Right lobe of liver (tissue), 4 donors: ENCODE results near the gene NPLOC4.

ENCODE experiments used
- CTCF ChIP-seq, 4 donors: fragments of 200-600 bp in 3 of 4; fragments of 450-650 bp in 1 of 4; IDR thresholded peaks; one replicate each; pipeline versions ENCODE4 v1.5.1 to v1.8.0; 2016 to 2022; ENCODE audit warnings: antibody characterized with exemption in 4 of 4, mild to moderate bottlenecking in 2 of 4
- POLR2A ChIP-seq: fragments of 450-650 bp; IDR thresholded peaks from one replicate; pipeline ENCODE4 v1.6.1; 2017; ENCODE audit warnings: antibody characterized with exemption, mild to moderate bottlenecking
- donor health status: DM: no; HTN: no; CAD: no.
- donor health status: DM: no; HTN: no; CAD: no.
- donor health status: DM: no; HTN: yes; CAD: no.

GRCh38 chr17:81685108-81685507, 48.2 kb upstream of the NPLOC4 start:
- TF ChIP-seq CTCF (IDR thresholded peaks at IDR 0.05) (no peak), POLR2A (no peak)
